Fibroblast of mammary gland (primary cell): ENCODE measurements around the gene ZBTB48.
A peak's percentile ranks its signal among the peaks of the same experiment; 100 is the strongest.

ENCODE experiments used
- DNase-seq: peaks from one replicate; pipeline ENCODE4 v3.0.0-alpha.2; 2010; ENCODE audit warnings: low read depth
- H3K4me3 ChIP-seq: 2 replicates; pipeline ENCODE4 v1.5.1; 2011; ENCODE audit warnings: low read depth, mild to moderate bottlenecking, low read length, moderate library complexity; ENCODE audit not compliant: control insufficient read depth
- CTCF ChIP-seq: conservative IDR thresholded peaks from 2 replicates; pipeline ENCODE4 v1.5.1; 2011; ENCODE audit warnings: low read depth, low read length, inconsistent platforms; ENCODE audit not compliant: control insufficient read depth, insufficient read depth

ZBTB48 gene

GRCh38 chr1:6627841-6628545, 48.2 kb downstream of the ZBTB48 start:
- TF ChIP-seq CTCF, result no peak
- DNase-seq, result no peak
- no peak overlapping the region for H3K4me3 ChIP-seq

- no peak for TF ChIP-seq CTCF
- no peak for DNase-seq
- H3K4me3 ChIP-seq, result no peak overlapping the region
Observed at GRCh38 chr1:6628971-6629479, 49.2 kb downstream of the ZBTB48 start.

GRCh38 chr1:6630027-6630426, 50.2 kb downstream of the ZBTB48 start:
- DNase-seq, result no peak
- H3K4me3 ChIP-seq, result no peak overlapping the region
- TF ChIP-seq CTCF, result no peak

- no peak overlapping the region for H3K4me3 ChIP-seq
- TF ChIP-seq CTCF, result no peak
- DNase-seq, result no peak
Observed at GRCh38 chr1:6631058-6631457, 51.3 kb downstream of the ZBTB48 start.

- no peak overlapping the region for H3K4me3 ChIP-seq
- no peak for TF ChIP-seq CTCF
- DNase-seq, result no peak
Observed at GRCh38 chr1:6632588-6633514, 53.1 kb downstream of the ZBTB48 start.

GRCh38 chr1:6634371-6635052, 54.7 kb downstream of the ZBTB48 start:
- peak; percentile 50 for DNase-seq
- H3K4me3 ChIP-seq, result no peak overlapping the region

More at GRCh38 chr1:6634371-6635052, 54.7 kb downstream of the ZBTB48 start:
- peak; percentile 35 for TF ChIP-seq CTCF
